ENCODE results near the gene SLC39A5. TPM values are rescaled to one million over a fixed set of nuclear protein-coding genes. Genes with fewer than 3 reads are reported as not detected.

The SLC39A5 gene
- total and polyA plus RNA-seq, 2 donors (not counting 1 experiment from before 2014, with no cell fraction given) = 0.69 to 0.97 TPM

DNA sequence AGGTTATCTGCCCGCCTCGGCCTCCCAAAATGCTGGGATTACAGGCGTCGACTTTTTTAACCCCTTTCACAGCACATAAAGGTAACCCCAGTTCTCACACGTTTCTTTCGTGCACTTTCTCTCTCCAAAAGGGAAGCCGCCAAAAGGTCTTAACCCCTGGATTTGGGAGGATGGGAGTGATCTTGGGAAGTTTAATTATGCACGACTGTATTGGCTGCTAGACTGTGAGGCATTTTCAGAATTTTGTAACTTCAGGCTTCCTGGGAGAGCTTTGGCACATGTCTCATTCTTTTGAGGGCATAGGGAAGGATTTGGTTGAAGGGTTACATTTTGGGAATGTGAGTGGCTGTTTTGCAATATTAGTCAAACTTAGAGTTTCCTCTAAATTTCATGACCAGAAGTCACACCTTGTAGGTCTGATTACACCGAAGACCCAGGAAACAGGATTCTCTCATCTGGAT lies 39.1 kb upstream of the SLC39A5 start:
- DNase-seq (peak; percentile 26), ATAC-seq (ENCODE audit: low read depth) (no peak)
- whole genome bisulfite sequencing (ENCODE audit: insufficient coverage) = 23% methylated on average over 1 of the region's 9 CpGs
- no peak overlapping the region for H2AFZ ChIP-seq (ENCODE audit: insufficient read depth, low read depth, low read length, poor library complexity, severe bottlenecking)
- H3K9ac ChIP-seq (ENCODE audit: low read length) = peak overlapping the region; percentile 92
- H3K4me1 ChIP-seq (ENCODE audit: control insufficient read depth in 2 of 2, insufficient read depth in 2 of 2, low read length in 2 of 2) = peaks cover 19 to 34% of the 10 kb centered on the region in 2 donors
- POLR2A ChIA-PET = interaction anchor here (0.7 to 3.2 kb wide), 4 partner anchors 31 to 259 kb away, joined by 4 to 35 read pairs (median 6); partner anchors contain the start of genes ESYT1 and RNF41
- no peak for TF ChIP-seq EZH2 (IDR thresholded peaks at IDR 0.05; ENCODE audit: borderline replicate concordance, insufficient read depth, low read depth, low read length, poor library complexity, severe bottlenecking)
- TF ChIP-seq, protein P1, sequence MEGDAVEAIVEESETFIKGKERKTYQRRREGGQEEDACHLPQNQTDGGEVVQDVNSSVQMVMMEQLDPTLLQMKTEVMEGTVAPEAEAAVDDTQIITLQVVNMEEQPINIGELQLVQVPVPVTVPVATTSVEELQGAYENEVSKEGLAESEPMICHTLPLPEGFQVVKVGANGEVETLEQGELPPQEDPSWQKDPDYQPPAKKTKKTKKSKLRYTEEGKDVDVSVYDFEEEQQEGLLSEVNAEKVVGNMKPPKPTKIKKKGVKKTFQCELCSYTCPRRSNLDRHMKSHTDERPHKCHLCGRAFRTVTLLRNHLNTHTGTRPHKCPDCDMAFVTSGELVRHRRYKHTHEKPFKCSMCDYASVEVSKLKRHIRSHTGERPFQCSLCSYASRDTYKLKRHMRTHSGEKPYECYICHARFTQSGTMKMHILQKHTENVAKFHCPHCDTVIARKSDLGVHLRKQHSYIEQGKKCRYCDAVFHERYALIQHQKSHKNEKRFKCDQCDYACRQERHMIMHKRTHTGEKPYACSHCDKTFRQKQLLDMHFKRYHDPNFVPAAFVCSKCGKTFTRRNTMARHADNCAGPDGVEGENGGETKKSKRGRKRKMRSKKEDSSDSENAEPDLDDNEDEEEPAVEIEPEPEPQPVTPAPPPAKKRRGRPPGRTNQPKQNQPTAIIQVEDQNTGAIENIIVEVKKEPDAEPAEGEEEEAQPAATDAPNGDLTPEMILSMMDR (IDR thresholded peaks at IDR 0.05) = no peak
- intact Hi-C loops (cut with micrococcal nuclease) = loop anchor here (2.0 to 5.0 kb wide), 3 partner anchors 127 to 257 kb away; partner anchors contain the start of genes CNPY2, SUOX and TIMELESS
- Mint-ChIP-seq H3K27me3 (no peaks in the 10 kb centered on the region), H3K9me3 (ENCODE audit: insufficient read depth) (no peaks in the 10 kb centered on the region), H3K4me1 (peaks cover 49% of the 10 kb centered on the region), H3K27ac (peak overlapping the region; percentile 97), H3K4me3 (peak overlapping the region; percentile 98)
- H3K27me3 ChIP-seq (replicated peaks in 1 of 4; ENCODE audit: control extremely low read depth in 1 of 4, control insufficient read depth in 3 of 4, insufficient read depth in 4 of 4, low read length in 3 of 4) = no peaks in the 10 kb centered on the region
- CTCF ChIA-PET = interaction anchor here (0.7 to 6.7 kb wide), 13 partner anchors 11 to 496 kb away, joined by 3 to 247 read pairs (median 8); partner anchors contain the start of genes ANKRD52, ESYT1, MYL6B and NABP2
- H3K9me3 ChIP-seq (ENCODE audit: control extremely low read depth in 1 of 3, control insufficient read depth in 2 of 3, insufficient read depth in 1 of 3, low read length in 2 of 3) = no peaks in the 10 kb centered on the region
- peak overlapping the region; percentile 99 for H3K4me2 ChIP-seq (replicated peaks; ENCODE audit: low read depth, low read length, poor library complexity, severe bottlenecking)
- H4K20me1 ChIP-seq (ENCODE audit: control insufficient read depth, insufficient read depth, low read length, poor library complexity, severe bottlenecking) = no peaks in the 10 kb centered on the region
- H3K36me3 ChIP-seq (replicated peaks in 1 of 2; ENCODE audit: control extremely low read depth in 1 of 2, control insufficient read depth in 1 of 2, extremely low read depth in 1 of 2, insufficient read depth in 2 of 2, low read length in 1 of 2) = peaks cover 0 to 10% of the 10 kb centered on the region in 2 experiments
- H3K79me2 ChIP-seq (ENCODE audit: control insufficient read depth, insufficient read depth, low read length) = peaks cover 29% of the 10 kb centered on the region
- H3K27ac ChIP-seq (ENCODE audit: low read length in 2 of 2) = peak overlapping the region; percentile 75 to 86
- peak overlapping the region in 4 of 5 experiments; percentile 80 to 89 (median 86) for H3K4me3 ChIP-seq (ENCODE audit: control extremely low read depth in 1 of 5, extremely low read depth in 1 of 5, insufficient read depth in 1 of 5, low read depth in 2 of 5, low read length in 4 of 5)

DNA sequence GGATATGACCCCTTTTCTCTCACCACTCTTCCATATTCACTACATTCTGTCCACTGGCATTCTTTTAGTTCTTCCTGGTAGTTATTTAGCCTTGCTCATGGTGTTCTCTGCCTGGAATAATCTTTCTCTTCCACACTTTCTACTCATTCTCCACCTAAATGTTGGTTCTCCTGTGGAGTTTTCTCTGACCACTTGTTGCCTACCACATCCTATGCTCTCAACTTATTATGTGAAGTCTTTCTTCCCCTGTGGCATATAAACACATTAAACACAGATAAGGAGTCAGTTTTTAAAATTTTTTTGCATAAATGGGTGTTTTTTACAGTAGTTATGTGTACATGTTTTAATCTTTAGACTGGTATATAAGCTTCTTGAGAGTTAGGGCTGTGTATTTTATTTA lies 37.3 kb upstream of the SLC39A5 start:
- Histone ChIP-seq H3K27me3 (replicated peaks in 1 of 4; ENCODE audit: control extremely low read depth in 1 of 4, control insufficient read depth in 3 of 4, insufficient read depth in 4 of 4, low read length in 3 of 4) (no peaks in the 10 kb centered on the region), H4K20me1 (ENCODE audit: control insufficient read depth, insufficient read depth, low read length, poor library complexity, severe bottlenecking) (no peaks in the 10 kb centered on the region), H3K9ac (ENCODE audit: low read length) (no peak overlapping the region), H3K36me3 (replicated peaks in 1 of 2; ENCODE audit: control extremely low read depth in 1 of 2, control insufficient read depth in 1 of 2, extremely low read depth in 1 of 2, insufficient read depth in 2 of 2, low read length in 1 of 2) (no peaks in the 10 kb centered on the region), H3K9me3 (ENCODE audit: control extremely low read depth in 1 of 3, control insufficient read depth in 2 of 3, insufficient read depth in 1 of 3, low read length in 2 of 3) (no peaks in the 10 kb centered on the region), H3K4me3 (ENCODE audit: control extremely low read depth in 1 of 5, extremely low read depth in 1 of 5, insufficient read depth in 1 of 5, low read depth in 2 of 5, low read length in 4 of 5) (no peak overlapping the region), H3K27ac (ENCODE audit: low read length in 2 of 2) (no peak overlapping the region), H3K4me2 (replicated peaks; ENCODE audit: low read depth, low read length, poor library complexity, severe bottlenecking) (no peak overlapping the region), H3K79me2 (ENCODE audit: control insufficient read depth, insufficient read depth, low read length) (peaks cover 16% of the 10 kb centered on the region), H2AFZ (ENCODE audit: insufficient read depth, low read depth, low read length, poor library complexity, severe bottlenecking) (peak overlapping the region; percentile 4), H3K4me1 (ENCODE audit: control insufficient read depth in 2 of 2, insufficient read depth in 2 of 2, low read length in 2 of 2) (peaks cover 15 to 28% of the 10 kb centered on the region in 2 donors)
- intact Hi-C loops (cut with micrococcal nuclease) = loop anchor here (2.0 to 5.0 kb wide), 5 partner anchors 16 to 308 kb away; partner anchors contain the start of genes CNPY2, COQ10A and TIMELESS
- DNase-seq (no peak), ATAC-seq (ENCODE audit: low read depth) (no peak)
- H3K9me3 Mint-ChIP-seq (ENCODE audit: insufficient read depth) = no peaks in the 10 kb centered on the region
- peaks cover 39% of the 10 kb centered on the region for H3K4me1 Mint-ChIP-seq
- ChIA-PET CTCF (interaction anchor here (0.8 to 6.7 kb wide), 17 partner anchors 9 to 454 kb away, joined by 3 to 247 read pairs (median 6); partner anchors contain the start of genes ANKRD52, ESYT1, NABP2 and RNF41), POLR2A (interaction anchor here (0.8 to 1.2 kb wide), 2 partner anchors 15 to 29 kb away, joined by 3 to 6 read pairs; partner anchors contain the start of gene RNF41)
- no peak for TF ChIP-seq EZH2 (IDR thresholded peaks at IDR 0.05; ENCODE audit: borderline replicate concordance, insufficient read depth, low read depth, low read length, poor library complexity, severe bottlenecking)
- TF ChIP-seq, protein P1 (IDR thresholded peaks at IDR 0.05) = no peak
- H3K4me3 Mint-ChIP-seq = peak overlapping the region; percentile 27
- H3K27me3 Mint-ChIP-seq = no peaks in the 10 kb centered on the region
- no peak overlapping the region for H3K27ac Mint-ChIP-seq
